Kidney (tissue), 14 donors: Measurements from ENCODE around the gene ANKRD12. TPM values are rescaled to one million over a fixed set of nuclear protein-coding genes. Genes with fewer than 3 reads are reported as not detected.

Experiments used
- DNase-seq, 5 donors: peaks; one replicate each; pipeline ENCODE4 v3.0.0-alpha.2; 2013 to 2020
- FAIRE-seq: peaks from 2 replicates; lab custom pipeline; 2012; peaks lifted over from hg19 to GRCh38; lab: Jason Lieb, UNC
- H3K27ac ChIP-seq, 2 donors: one replicate each; pipeline ENCODE4 v1.7.0; 2013; ENCODE audit warnings: low read depth in 2 of 2, low read length in 2 of 2, inconsistent platforms in 1 of 2
- H3K27me3 ChIP-seq: one replicate; pipeline ENCODE4 v1.7.1; 2013; ENCODE audit warnings: low read length, inconsistent platforms; ENCODE audit not compliant: control insufficient read depth, insufficient read depth
- H3K36me3 ChIP-seq, 3 donors: one replicate each; pipeline versions ENCODE4 v1.7.0 to v1.7.1; 2013; ENCODE audit warnings: low read length in 3 of 3, control low read depth in 1 of 3, inconsistent platforms in 1 of 3; ENCODE audit not compliant: insufficient read depth in 3 of 3, control insufficient read depth in 2 of 3
- H3K4me1 ChIP-seq, 3 donors: one replicate each; pipeline versions ENCODE4 v1.7.0 to v1.7.1; 2013; ENCODE audit warnings: low read length in 3 of 3, inconsistent platforms in 1 of 3, low read depth in 1 of 3; ENCODE audit not compliant: control insufficient read depth in 2 of 3, insufficient read depth in 2 of 3
- H3K4me3 ChIP-seq, 3 donors: one replicate each; pipeline versions ENCODE4 v1.7.0 to v1.8.1; 2013; ENCODE audit warnings: low read length in 3 of 3, control low read depth in 1 of 3, inconsistent platforms in 1 of 3
- H3K9ac ChIP-seq, 3 donors: one replicate each; pipeline versions ENCODE4 v1.7.0 to v1.7.1; 2013; ENCODE audit warnings: low read length in 3 of 3, control low read depth in 1 of 3, inconsistent platforms in 1 of 3
- H3K9me3 ChIP-seq, 3 donors: one replicate each; pipeline versions ENCODE4 v1.7.0 to v1.7.1; 2013; ENCODE audit warnings: low read length in 3 of 3, control low read depth in 1 of 3, inconsistent platforms in 1 of 3; ENCODE audit not compliant: control insufficient read depth in 2 of 3, insufficient read depth in 1 of 3
- CTCF ChIP-seq: IDR thresholded peaks from 3 replicates; pipeline ENCODE4 v1.5.1; 2012; ENCODE audit warnings: mild to moderate bottlenecking, moderate library complexity, borderline replicate concordance; ENCODE audit not compliant: insufficient read depth; ENCODE audit errors: extremely low read depth
- intact Hi-C: fragments of 100-400 bp; cut with DNase I; formaldehyde crosslinking; loops from one replicate; pipeline ENCODE4 v1.11.1; 2022
- polyA plus RNA-seq: library from polyadenylated mRNA; stranded (reverse); fragments of 350-450 nt; fragmentation: Illumina TruSeq; extraction: RNeasy Lipid Tissue Mini Kit (QIAGEN cat#74804); gene quantifications from one replicate; pipeline ENCODE4 v1.2.3, GENCODE V29; 2014; ENCODE audit warnings: low read depth, low replicate concordance; ENCODE audit not compliant: insufficient read depth
- total RNA-seq: library from RNA; stranded (reverse); fragmentation: NEBNext Ultra II Directional; extraction: Animal tissue kit (Norgen Biotek cat#: 25700); gene quantifications from one replicate; pipeline ENCODE4 v1.2.1, GENCODE V29; 2021
- donor health status: control.
- donor health status: control.
- donor health status: control.
- donor health status: control.
- donor health status: control.
- donor health status: DM: yes; HTN: yes; CAD: no.
- donor health status: Normal renal cell carcinoma (clear cell type).

The ANKRD12 gene
- total and polyA plus RNA-seq, 2 donors from 2014 or later, result 3.9 to 81.8 TPM

GRCh38 chr18:9188359-9189231, 52.0 kb downstream of the ANKRD12 start:
- no peak for TF ChIP-seq CTCF
- Histone ChIP-seq H3K9ac (no peak overlapping the region), H3K9me3 (no peaks in the 10 kb centered on the region), H3K4me3 (no peak overlapping the region), H3K4me1 (peaks cover 0 to 13% (median 2%) of the 10 kb centered on the region in 3 donors), H3K27ac (no peak overlapping the region), H3K36me3 (no peaks in the 10 kb centered on the region), H3K27me3 (no peaks in the 10 kb centered on the region)
- no peak for DNase-seq
- no peak for FAIRE-seq
- intact Hi-C loops, result no loop called here

- intact Hi-C loops, result no loop called here
Measured at GRCh38 chr18:9189491-9189890, 52.9 kb downstream of the ANKRD12 start.

GRCh38 chr18:9191658-9192256, 55.2 kb downstream of the ANKRD12 start:
- intact Hi-C loops, result no loop called here
- Histone ChIP-seq H3K27ac (no peak overlapping the region), H3K9me3 (no peaks in the 10 kb centered on the region), H3K9ac (no peak overlapping the region), H3K4me3 (no peak overlapping the region), H3K36me3 (peaks cover 0 to 2% (median 0%) of the 10 kb centered on the region in 3 donors), H3K27me3 (no peaks in the 10 kb centered on the region), H3K4me1 (peaks cover 0 to 6% (median 0%) of the 10 kb centered on the region in 3 donors)
- FAIRE-seq, result no peak
- no peak for DNase-seq
- TF ChIP-seq CTCF, result no peak

More at GRCh38 chr18:9189491-9189890, 52.9 kb downstream of the ANKRD12 start:
- Histone ChIP-seq H3K27ac (no peak overlapping the region), H3K9ac (no peak overlapping the region), H3K36me3 (no peaks in the 10 kb centered on the region), H3K27me3 (no peaks in the 10 kb centered on the region), H3K4me3 (no peak overlapping the region), H3K4me1 (peaks cover 0 to 13% (median 2%) of the 10 kb centered on the region in 3 donors), H3K9me3 (no peaks in the 10 kb centered on the region)
- DNase-seq, result no peak
- no peak for TF ChIP-seq CTCF
- FAIRE-seq, result no peak
